SK-N-SH (cell line): ENCODE results near the gene SMIM1. TPM values are rescaled to one million over a fixed set of nuclear protein-coding genes. Genes with fewer than 3 reads are reported as not detected.

ENCODE experiments used
- CTCF ChIA-PET: fragments of 300-600, 350-600 bp; formaldehyde crosslinking; extraction: SDS; loops from one replicate; lab custom pipeline; 2021; lab: Yijun Ruan, JAX
- POLR2A ChIA-PET: fragments of 350-600 bp; sonication (Branson Sonifier 250); formaldehyde crosslinking; extraction: SDS; loops from one replicate; lab custom pipeline; 2020; ENCODE audit warnings: antibody characterized with exemption, inconsistent platforms; lab: Yijun Ruan, JAX
- DNase-seq: peaks from one replicate; pipeline ENCODE4 v3.0.0; 2012
- H2AFZ ChIP-seq: fragments of 200-600 bp; sonication (generic); 2 replicates; pipeline ENCODE4 v1.8.1; 2016; ENCODE audit warnings: antibody characterized with exemption, mild to moderate bottlenecking, low read depth
- H3F3A ChIP-seq: fragments of 200-600 bp; sonication (generic); replicated peaks from 2 replicates; pipeline ENCODE3; 2016; ENCODE audit warnings: antibody characterized with exemption, mild to moderate bottlenecking; ENCODE audit not compliant: insufficient read depth
- H3K27ac ChIP-seq, 2 experiments: fragments of 200-500 bp in 1 of 2; fragments of 200-600 bp in 1 of 2; sonication (Bioruptor generic) in 1 of 2; sonication (generic), shearing (Covaris generic) in 1 of 2; 2 replicates each; pipeline versions ENCODE4 v1.5.1 to v1.6.1; 2014 to 2016; ENCODE audit warnings: low read depth in 2 of 2, inconsistent platforms in 1 of 2, low read length in 1 of 2, mild to moderate bottlenecking in 1 of 2, mixed read lengths in 1 of 2
- H3K27me3 ChIP-seq: fragments of 200-600 bp; sonication (generic), shearing (Covaris generic); 2 replicates; pipeline ENCODE4 v1.6.1; 2016; ENCODE audit warnings: mixed run types; ENCODE audit not compliant: insufficient read depth
- H3K36me3 ChIP-seq, 2 experiments: fragments of 200-500 bp in 1 of 2; fragments of 200-600 bp in 1 of 2; sonication (Bioruptor generic) in 1 of 2; sonication (generic) in 1 of 2; replicated peaks in 1 of 2; 2 replicates each; pipeline versions ENCODE3 to v1.5.1; 2014 to 2016; ENCODE audit warnings: low read length in 1 of 2, mild to moderate bottlenecking in 1 of 2; ENCODE audit not compliant: insufficient read depth in 2 of 2, control insufficient read depth in 1 of 2
- H3K4me1 ChIP-seq, 2 experiments: fragments of 200-500 bp in 1 of 2; fragments of 200-600 bp in 1 of 2; sonication (Bioruptor generic) in 1 of 2; sonication (generic), shearing (Covaris generic) in 1 of 2; 2 replicates each; pipeline versions ENCODE4 v1.5.1 to v1.6.1; 2014 to 2016; ENCODE audit warnings: low read depth in 1 of 2, low read length in 1 of 2, mixed run types in 1 of 2; ENCODE audit not compliant: insufficient read depth in 2 of 2, control insufficient read depth in 1 of 2
- H3K4me2 ChIP-seq: fragments of 200-600 bp; sonication (generic), shearing (Covaris generic); 2 replicates; pipeline ENCODE4 v1.6.1; 2017; ENCODE audit warnings: mixed run types
- H3K4me3 ChIP-seq, 2 experiments: fragments of 200-500 bp in 1 of 2; fragments of 200-600 bp in 1 of 2; sonication (Bioruptor generic) in 1 of 2; sonication (generic), shearing (Covaris generic) in 1 of 2; 2 replicates each; pipeline versions ENCODE4 v1.5.1 to v1.8.1; 2014 to 2016; ENCODE audit warnings: low read depth in 2 of 2, inconsistent platforms in 1 of 2, low read length in 1 of 2, mild to moderate bottlenecking in 1 of 2, mixed read lengths in 1 of 2, moderate library complexity in 1 of 2
- H3K79me2 ChIP-seq: fragments of 200-600 bp; sonication (generic); 2 replicates; pipeline ENCODE4 v1.8.1; 2017; ENCODE audit warnings: mild to moderate bottlenecking; ENCODE audit not compliant: insufficient read depth
- H3K9ac ChIP-seq: fragments of 200-600 bp; sonication (generic); 2 replicates; pipeline ENCODE4 v1.6.1; 2017; ENCODE audit warnings: mixed run types
- H3K9me2 ChIP-seq: fragments of 200-600 bp; sonication (generic); 2 replicates; pipeline ENCODE4 v1.6.1; 2017; ENCODE audit warnings: mixed run types
- H3K9me3 ChIP-seq: fragments of 200-600 bp; sonication (generic); 2 replicates; pipeline ENCODE4 v1.6.1; 2017; ENCODE audit warnings: mixed run types, mild to moderate bottlenecking, moderate library complexity
- H4K20me1 ChIP-seq: fragments of 200-600 bp; sonication (generic); 2 replicates; pipeline ENCODE4 v1.6.1; 2017; ENCODE audit warnings: mild to moderate bottlenecking, mixed run types; ENCODE audit not compliant: insufficient read depth
- ELF1 ChIP-seq: IDR thresholded peaks from 2 replicates; pipeline ENCODE4 v1.4.0; 2012
- EP300 ChIP-seq, 2 experiments: IDR thresholded peaks; 2 replicates each; pipeline versions ENCODE4 v1.4.0 to v1.6.1; 2012; ENCODE audit warnings: borderline replicate concordance in 1 of 2, low read depth in 1 of 2, low read length in 1 of 2
- FOSL2 ChIP-seq: IDR thresholded peaks from 2 replicates; pipeline ENCODE4 v1.4.0; 2012; ENCODE audit warnings: low read depth, mild to moderate bottlenecking, moderate library complexity, borderline replicate concordance
- FOXM1 ChIP-seq: IDR thresholded peaks from 2 replicates; pipeline ENCODE4 v1.4.0; 2012; ENCODE audit warnings: low read depth, mild to moderate bottlenecking
- GABPA ChIP-seq: IDR thresholded peaks from 2 replicates; pipeline ENCODE4 v1.4.0; 2012; ENCODE audit warnings: low read depth, mild to moderate bottlenecking
- GATA2 ChIP-seq: sonication (generic); formaldehyde crosslinking; IDR thresholded peaks from 2 replicates; pipeline ENCODE4 v1.5.0; 2020; ENCODE audit warnings: mild to moderate bottlenecking, missing genetic modification reagents
- MAX ChIP-seq: IDR thresholded peaks from 2 replicates; pipeline ENCODE4 v1.4.0; 2012; ENCODE audit warnings: low read depth
- MEF2A ChIP-seq: IDR thresholded peaks from 2 replicates; pipeline ENCODE4 v1.4.0; 2012; ENCODE audit warnings: low read depth, borderline replicate concordance
- NFIC ChIP-seq: IDR thresholded peaks from 2 replicates; pipeline ENCODE4 v1.4.0; 2012; ENCODE audit warnings: borderline replicate concordance
- NRF1 ChIP-seq: IDR thresholded peaks from 2 replicates; pipeline ENCODE4 v1.6.1; 2012; ENCODE audit warnings: low read depth, mild to moderate bottlenecking, low read length
- PBX3 ChIP-seq: IDR thresholded peaks from 2 replicates; pipeline ENCODE4; 2012
- POLR2AphosphoS5 ChIP-seq: IDR thresholded peaks from 2 replicates; pipeline ENCODE4 v1.6.1; 2012; ENCODE audit warnings: low read depth, low read length
- RAD21 ChIP-seq: IDR thresholded peaks from 2 replicates; pipeline ENCODE4 v1.6.1; 2012; ENCODE audit warnings: mild to moderate bottlenecking, low read length
- REST ChIP-seq: IDR thresholded peaks from 2 replicates; pipeline ENCODE4 v1.6.1; 2012; ENCODE audit warnings: mild to moderate bottlenecking, low read depth, low read length, moderate library complexity
- SMC3 ChIP-seq: IDR thresholded peaks from 2 replicates; pipeline ENCODE4 v1.6.1; 2012; ENCODE audit warnings: low read depth, low read length, improper control_type of control experiment
- TCF12 ChIP-seq: IDR thresholded peaks from 2 replicates; pipeline ENCODE4 v1.4.0; 2012
- TEAD4 ChIP-seq: IDR thresholded peaks from 2 replicates; pipeline ENCODE4 v1.4.0; 2012; ENCODE audit warnings: mild to moderate bottlenecking, borderline replicate concordance; ENCODE audit not compliant: insufficient read depth
- USF1 ChIP-seq: IDR thresholded peaks from 2 replicates; pipeline ENCODE4 v1.4.0; 2012; ENCODE audit warnings: low read depth, borderline replicate concordance
- USF2 ChIP-seq: fragments of 150-350 bp; IDR thresholded peaks from 2 replicates; pipeline ENCODE4 v1.6.1; 2017; ENCODE audit warnings: antibody characterized with exemption, low read length, low read depth, borderline replicate concordance
- ZBTB33 ChIP-seq: IDR thresholded peaks from 2 replicates; pipeline ENCODE4 v1.4.0; 2012; ENCODE audit warnings: low read depth, borderline replicate concordance
- WGBS: methylation state at CpG from one replicate; pipeline ENCODE4 v1.1.6; 2017; ENCODE audit warnings: low lambda C conversion rate; 5-methylcytosine and 5-hydroxymethylcytosine counted together
- polyA plus RNA-seq, 3 experiments: library from polyadenylated mRNA; depleted of rRNA; stranded (reverse); fragments of >200 nt; gene quantifications; 2 replicates each; pipeline ENCODE4 v1.2.3, GENCODE V29; 2012

SMIM1 gene
- polyA plus RNA-seq, 1 of the 3 experiments (the other 2 are of a cell fraction) = 6.1 TPM

GRCh38 chr1:3821908-3822307 lies 49.4 kb downstream of the SMIM1 start:
- H3F3A ChIP-seq = no peaks in the 10 kb centered on the region
- TF ChIP-seq SMC3 = no peak
- TF ChIP-seq FOSL2 = no peak
- TF ChIP-seq EP300 (IDR thresholded peaks at IDR 0.05; ENCODE audit: borderline replicate concordance in 1 of 2, low read depth in 1 of 2, low read length in 1 of 2) = no peak
- no peak overlapping the region for H3K4me2 ChIP-seq
- peaks cover 0 to 43% of the 10 kb centered on the region in 2 experiments; a peak in 2 of 4 replicates for H3K4me1 ChIP-seq
- H3K4me3 ChIP-seq = no peak overlapping the region
- no peaks in the 10 kb centered on the region for H3K9me2 ChIP-seq
- H3K27ac ChIP-seq = peak overlapping the region in 1 of 2 experiments; percentile 99; a peak in 2 of 4 replicates
- no peaks in the 10 kb centered on the region for H4K20me1 ChIP-seq
- CTCF ChIA-PET = interaction anchor here (1.0 to 3.1 kb wide), 6 partner anchors 17 to 97 kb away, joined by 3 to 10 read pairs (median 4); partner anchors contain the start of gene DFFB
- DNase-seq = no peak
- no peak overlapping the region for H2AFZ ChIP-seq
- no peaks in the 10 kb centered on the region for H3K79me2 ChIP-seq
- no peak overlapping the region for H3K9ac ChIP-seq
- 92% methylated on average over 15 of the region's 15 CpGs for WGBS
- H3K27me3 ChIP-seq = no peaks in the 10 kb centered on the region
- peaks cover 5 to 45% of the 10 kb centered on the region in 2 experiments for H3K36me3 ChIP-seq
- no peaks in the 10 kb centered on the region for H3K9me3 ChIP-seq
- POLR2A ChIA-PET = interaction anchor here (1.5 kb wide), 2 partner anchors 10 to 46 kb away, joined by 3 to 7 read pairs; no protein-coding TSS in a partner anchor

GRCh38 chr1:3822421-3822820 lies 49.9 kb downstream of the SMIM1 start:
- ChIA-PET CTCF (interaction anchor here (1.3 to 3.1 kb wide), 2 partner anchors 21 to 36 kb away, joined by 4 to 10 read pairs; partner anchors contain the start of gene DFFB), POLR2A (interaction anchor here (1.5 kb wide), 1 partner anchor 9 kb away, joined by 3 read pairs; no protein-coding TSS in a partner anchor)
- 94% methylated on average over 12 of the region's 16 CpGs for WGBS
- H3K36me3 ChIP-seq = peaks cover 8 to 45% of the 10 kb centered on the region in 2 experiments
- peak overlapping the region in 1 of 2 experiments; percentile 99; a peak in 2 of 4 replicates for H3K27ac ChIP-seq
- no peaks in the 10 kb centered on the region for H3K27me3 ChIP-seq
- H3K4me1 ChIP-seq = peaks cover 0 to 43% of the 10 kb centered on the region in 2 experiments; a peak in 2 of 4 replicates
- no peaks in the 10 kb centered on the region for H3K79me2 ChIP-seq
- no peak overlapping the region for H3K9ac ChIP-seq
- H3K9me2 ChIP-seq = no peaks in the 10 kb centered on the region
- H2AFZ ChIP-seq = no peak overlapping the region
- H3K4me2 ChIP-seq = no peak overlapping the region
- H3F3A ChIP-seq = no peaks in the 10 kb centered on the region
- H3K4me3 ChIP-seq = no peak overlapping the region
- DNase-seq = no peak
- no peaks in the 10 kb centered on the region for H3K9me3 ChIP-seq
- H4K20me1 ChIP-seq = no peaks in the 10 kb centered on the region
- no peak for TF ChIP-seq NRF1
- TF ChIP-seq ZBTB33 = no peak
- TF ChIP-seq GATA2 = no peak
- no peak for TF ChIP-seq USF2
- TF ChIP-seq TEAD4 = no peak
- TF ChIP-seq POLR2AphosphoS5 = no peak
- TF ChIP-seq ELF1 = no peak
- TF ChIP-seq GABPA = no peak
- TF ChIP-seq REST = no peak
- TF ChIP-seq PBX3 = no peak
- TF ChIP-seq FOXM1 = no peak
- no peak for TF ChIP-seq MEF2A
- no peak for TF ChIP-seq RAD21
- TF ChIP-seq MAX = no peak
- TF ChIP-seq USF1 = no peak
- TF ChIP-seq TCF12 = no peak
- no peak for TF ChIP-seq NFIC
